HG03342 (cell line): Measurements from ENCODE around the gene FRMD5.

Experiments used
- ATAC-seq: cut with Tn5 transposase; IDR thresholded peaks from one replicate; pipeline ENCODE4 v1.9.1; 2021; ENCODE audit warnings: mild to moderate bottlenecking, moderate library complexity; ENCODE audit not compliant: unreplicated experiment

The FRMD5 gene

GRCh38 chr15:43931790-43932435 is 263.2 kb downstream of the FRMD5 start:
- no peak for ATAC-seq

GRCh38 chr15:43931119-43931518 is 264.0 kb downstream of the FRMD5 start:
- ATAC-seq, result no peak

GRCh38 chr15:43930556-43930955 is 264.5 kb downstream of the FRMD5 start:
- ATAC-seq, result no peak

- ATAC-seq, result no peak
These were observed 265.0 kb downstream of the FRMD5 start for GRCh38 chr15:43930079-43930478.

GRCh38 chr15:43928152-43928551 is 266.9 kb downstream of the FRMD5 start:
- ATAC-seq, result no peak

GRCh38 chr15:43927203-43927602 is 267.9 kb downstream of the FRMD5 start:
- no peak for ATAC-seq

GRCh38 chr15:43923553-43923952 is 271.5 kb downstream of the FRMD5 start:
- ATAC-seq, result no peak

GRCh38 chr15:43922021-43922420 is 273.1 kb downstream of the FRMD5 start:
- no peak for ATAC-seq

GRCh38 chr15:43920815-43921214 is 274.3 kb downstream of the FRMD5 start:
- no peak for ATAC-seq

GRCh38 chr15:43920254-43920600 is 274.8 kb downstream of the FRMD5 start:
- no peak for ATAC-seq

- no peak for ATAC-seq
These were observed 275.4 kb downstream of the FRMD5 start for GRCh38 chr15:43919540-43920253.

- ATAC-seq, result no peak
These were observed 276.4 kb downstream of the FRMD5 start for GRCh38 chr15:43918717-43919116.

GRCh38 chr15:43916326-43916660 is 278.8 kb downstream of the FRMD5 start:
- ATAC-seq, result no peak

- ATAC-seq, result no peak
These were observed 279.3 kb downstream of the FRMD5 start for GRCh38 chr15:43915631-43916325.

GRCh38 chr15:43913941-43914340 is 281.1 kb downstream of the FRMD5 start:
- no peak for ATAC-seq

- no peak for ATAC-seq
These were observed 281.9 kb downstream of the FRMD5 start for GRCh38 chr15:43913026-43913780.

GRCh38 chr15:43912208-43912607 is 282.9 kb downstream of the FRMD5 start:
- no peak for ATAC-seq

GRCh38 chr15:43911235-43911781 is 283.8 kb downstream of the FRMD5 start:
- ATAC-seq, result no peak

- no peak for ATAC-seq
These were observed 286.5 kb downstream of the FRMD5 start for GRCh38 chr15:43908516-43909050.

- no peak for ATAC-seq
These were observed 289.3 kb downstream of the FRMD5 start for GRCh38 chr15:43905755-43906154.

- no peak for ATAC-seq
These were observed 291.2 kb downstream of the FRMD5 start for GRCh38 chr15:43903864-43904290.
